Thyroid gland (tissue), 4 donors: ENCODE results near the gene PRDX5. TPM values are rescaled to one million over a fixed set of nuclear protein-coding genes. Genes with fewer than 3 reads are reported as not detected.

ENCODE experiments used
- DNase-seq, 2 donors: peaks; one replicate each; pipeline ENCODE4 v3.0.0-alpha.2; 2019
- H3K27ac ChIP-seq, 3 donors: fragments of 200-600 bp; sonication (generic); 1 replicate in 2 of 3; 2 replicates in 1 of 3; pipeline ENCODE4 v1.5.1; 2016 to 2019; ENCODE audit warnings: mild to moderate bottlenecking in 1 of 3, moderate library complexity in 1 of 3
- H3K27me3 ChIP-seq: fragments of 200-600 bp; sonication (generic); one replicate; pipeline ENCODE4 v1.5.1; 2019
- H3K36me3 ChIP-seq, 2 donors: fragments of 200-600 bp; sonication (generic); one replicate each; pipeline ENCODE4 v1.5.1; 2016 to 2019
- H3K4me1 ChIP-seq, 2 donors: fragments of 200-600 bp; sonication (generic); one replicate each; pipeline ENCODE4 v1.5.1; 2017 to 2019
- H3K4me3 ChIP-seq, 3 donors: fragments of 200-600 bp; sonication (generic); replicated peaks in 1 of 3; 1 replicate in 2 of 3; 2 replicates in 1 of 3; pipeline ENCODE4 v1.5.1; 2016; ENCODE audit warnings: mild to moderate bottlenecking in 1 of 3
- H3K9me3 ChIP-seq: fragments of 200-600 bp; sonication (generic); one replicate; pipeline ENCODE4 v1.5.1; 2017
- POLR2A ChIP-seq, 2 donors: fragments of 450-650 bp; IDR thresholded peaks; one replicate each; pipeline ENCODE4 v1.6.1; 2017; ENCODE audit warnings: antibody characterized with exemption in 2 of 2, mild to moderate bottlenecking in 2 of 2, moderate library complexity in 1 of 2
- WGBS, 2 donors: methylation state at CpG; one replicate each; pipeline ENCODE4 v1.1.5; 2017; 5-methylcytosine and 5-hydroxymethylcytosine counted together
- intact Hi-C: fragments of 100-400 bp; cut with DNase I; formaldehyde crosslinking; loops from one replicate; pipeline ENCODE4 v1.15.1; 2023
- total RNA-seq, 4 donors: library from RNA; depleted of rRNA; stranded (reverse); fragments of >200 nt; gene quantifications; one replicate each; pipeline ENCODE4 v1.2.3, GENCODE V29; 2016
- TF ChIP-seq, protein P1 (sequence below), 6 experiments: fragments of 200-600 bp in 3 of 6; fragments of 450-650 bp in 3 of 6; sonication (generic) in 3 of 6; IDR thresholded peaks; one replicate each; pipeline ENCODE4 v1.5.1; 2016 to 2019; ENCODE audit warnings: antibody characterized with exemption in 6 of 6, mild to moderate bottlenecking in 2 of 6, inconsistent platforms in 1 of 6, moderate library complexity in 1 of 6

PRDX5 gene
- total RNA-seq, 4 donors from 2014 or later = 384 to 962 (median 653) TPM

GRCh38 chr11:64294774-64295173, 23.1 kb upstream of the PRDX5 start:
- H3K4me1 ChIP-seq = peaks cover 14 to 39% of the 10 kb centered on the region in 2 donors
- no peaks in the 10 kb centered on the region for H3K9me3 ChIP-seq
- peaks cover 5% of the 10 kb centered on the region for H3K27me3 ChIP-seq
- intact Hi-C loops = no loop called here
- DNase-seq = no peak
- TF ChIP-seq POLR2A (IDR thresholded peaks at IDR 0.05) = no peak
- TF ChIP-seq, protein P1, sequence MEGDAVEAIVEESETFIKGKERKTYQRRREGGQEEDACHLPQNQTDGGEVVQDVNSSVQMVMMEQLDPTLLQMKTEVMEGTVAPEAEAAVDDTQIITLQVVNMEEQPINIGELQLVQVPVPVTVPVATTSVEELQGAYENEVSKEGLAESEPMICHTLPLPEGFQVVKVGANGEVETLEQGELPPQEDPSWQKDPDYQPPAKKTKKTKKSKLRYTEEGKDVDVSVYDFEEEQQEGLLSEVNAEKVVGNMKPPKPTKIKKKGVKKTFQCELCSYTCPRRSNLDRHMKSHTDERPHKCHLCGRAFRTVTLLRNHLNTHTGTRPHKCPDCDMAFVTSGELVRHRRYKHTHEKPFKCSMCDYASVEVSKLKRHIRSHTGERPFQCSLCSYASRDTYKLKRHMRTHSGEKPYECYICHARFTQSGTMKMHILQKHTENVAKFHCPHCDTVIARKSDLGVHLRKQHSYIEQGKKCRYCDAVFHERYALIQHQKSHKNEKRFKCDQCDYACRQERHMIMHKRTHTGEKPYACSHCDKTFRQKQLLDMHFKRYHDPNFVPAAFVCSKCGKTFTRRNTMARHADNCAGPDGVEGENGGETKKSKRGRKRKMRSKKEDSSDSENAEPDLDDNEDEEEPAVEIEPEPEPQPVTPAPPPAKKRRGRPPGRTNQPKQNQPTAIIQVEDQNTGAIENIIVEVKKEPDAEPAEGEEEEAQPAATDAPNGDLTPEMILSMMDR (IDR thresholded peaks at IDR 0.05) = no peak
- WGBS, 2 donors = 50 to 57% methylated on average over 3 of the region's 3 CpGs
- H3K4me3 ChIP-seq = no peak overlapping the region
- H3K36me3 ChIP-seq = no peaks in the 10 kb centered on the region
- H3K27ac ChIP-seq = no peak overlapping the region

- TF ChIP-seq POLR2A (IDR thresholded peaks at IDR 0.05) = no peak
- TF ChIP-seq, protein P1 (IDR thresholded peaks at IDR 0.05) = no peak
- Histone ChIP-seq H3K27me3 (peaks cover 5% of the 10 kb centered on the region), H3K4me1 (peaks cover 24 to 49% of the 10 kb centered on the region in 2 donors), H3K27ac (no peak overlapping the region), H3K36me3 (no peaks in the 10 kb centered on the region), H3K4me3 (no peak overlapping the region), H3K9me3 (no peaks in the 10 kb centered on the region)
- no peak for DNase-seq
- intact Hi-C loops = no loop called here
- WGBS, 2 donors = 92 to 95% methylated on average over 4 of the region's 4 CpGs
These were observed 22.2 kb upstream of the PRDX5 start for GRCh38 chr11:64295760-64296159.

GRCh38 chr11:64296236-64296635, 21.7 kb upstream of the PRDX5 start:
- WGBS, 2 donors = 50 to 83% methylated on average over 1 of the region's 1 CpG
- Histone ChIP-seq H3K9me3 (no peaks in the 10 kb centered on the region), H3K27me3 (peaks cover 5% of the 10 kb centered on the region), H3K36me3 (no peaks in the 10 kb centered on the region), H3K27ac (no peak overlapping the region), H3K4me3 (no peak overlapping the region), H3K4me1 (peaks cover 26 to 48% of the 10 kb centered on the region in 2 donors)
- intact Hi-C loops = no loop called here
- TF ChIP-seq, protein P1 (IDR thresholded peaks at IDR 0.05) = no peak
- TF ChIP-seq POLR2A (IDR thresholded peaks at IDR 0.05) = no peak
- DNase-seq = no peak

- H3K4me1 ChIP-seq = peaks cover 26 to 40% of the 10 kb centered on the region in 2 donors
- intact Hi-C loops = no loop called here
- TF ChIP-seq, protein P1 (IDR thresholded peaks at IDR 0.05) = no peak
- WGBS, 2 donors = 38 to 39% methylated on average over 11 to 21 of the region's 34 CpGs
- H3K36me3 ChIP-seq = no peaks in the 10 kb centered on the region
- peaks cover 5% of the 10 kb centered on the region for H3K27me3 ChIP-seq
- H3K9me3 ChIP-seq = no peaks in the 10 kb centered on the region
- no peak overlapping the region for H3K4me3 ChIP-seq
- DNase-seq = no peak
- H3K27ac ChIP-seq = no peak overlapping the region
These were observed 20.9 kb upstream of the PRDX5 start for GRCh38 chr11:64296830-64297698.

GRCh38 chr11:64297699-64298358, 20.1 kb upstream of the PRDX5 start:
- TF ChIP-seq, protein P1 (IDR thresholded peaks at IDR 0.05) = no peak
- TF ChIP-seq POLR2A (IDR thresholded peaks at IDR 0.05) = no peak
- intact Hi-C loops = no loop called here
- H3K36me3 ChIP-seq = no peaks in the 10 kb centered on the region
- H3K4me3 ChIP-seq = no peak overlapping the region
- H3K9me3 ChIP-seq = no peaks in the 10 kb centered on the region
- H3K4me1 ChIP-seq = peaks cover 26 to 33% of the 10 kb centered on the region in 2 donors
- H3K27me3 ChIP-seq = peaks cover 1% of the 10 kb centered on the region
- DNase-seq = peak; percentile 95 to 96
- 17 to 26% methylated on average over 11 to 17 of the region's 18 CpGs for WGBS, 2 donors
- peak overlapping the region in 1 of 3 donors; percentile 48 for H3K27ac ChIP-seq
